Stimulated activated CD4-positive, alpha-beta T cell treated with anti-CD3 and anti-CD28 coated beads, TNF-alpha, amount 100 ng/mL, for 1 hour (primary cell): ENCODE results near the gene FEM1A.
"Not testable (repeated sequence)": the region's sequence is repeated elsewhere in the genome, so short reads cannot be mapped to it uniquely, and the experiment has no call there.

ENCODE experiments used
- DNase-seq, 3 donors: peaks; one replicate each; pipeline ENCODE4 v3.0.0-alpha.2; 2020; ENCODE audit warnings: low read depth in 3 of 3, low spot score in 1 of 3

FEM1A gene

DNA sequence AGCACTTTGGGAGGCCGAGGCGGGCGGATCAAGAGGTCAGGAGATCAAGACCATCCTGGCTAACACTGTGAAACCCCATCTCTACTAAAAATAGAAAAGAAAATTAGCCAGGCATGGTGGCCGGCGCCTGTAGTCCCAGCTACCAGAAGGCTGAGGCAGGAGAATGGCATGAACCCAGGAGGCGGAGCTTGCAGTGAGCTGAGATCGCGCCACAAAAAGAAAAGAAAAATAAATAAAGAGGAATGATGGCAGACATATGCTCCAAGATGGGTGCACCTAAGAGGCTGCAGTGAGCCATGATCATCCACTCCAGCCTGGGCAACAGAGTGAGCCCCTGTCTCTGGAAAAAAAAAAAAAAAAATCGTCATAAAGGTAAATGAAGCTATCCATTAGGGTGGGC is 54.4 kb downstream of the FEM1A start:
- not testable (repeated sequence) for DNase-seq

DNA sequence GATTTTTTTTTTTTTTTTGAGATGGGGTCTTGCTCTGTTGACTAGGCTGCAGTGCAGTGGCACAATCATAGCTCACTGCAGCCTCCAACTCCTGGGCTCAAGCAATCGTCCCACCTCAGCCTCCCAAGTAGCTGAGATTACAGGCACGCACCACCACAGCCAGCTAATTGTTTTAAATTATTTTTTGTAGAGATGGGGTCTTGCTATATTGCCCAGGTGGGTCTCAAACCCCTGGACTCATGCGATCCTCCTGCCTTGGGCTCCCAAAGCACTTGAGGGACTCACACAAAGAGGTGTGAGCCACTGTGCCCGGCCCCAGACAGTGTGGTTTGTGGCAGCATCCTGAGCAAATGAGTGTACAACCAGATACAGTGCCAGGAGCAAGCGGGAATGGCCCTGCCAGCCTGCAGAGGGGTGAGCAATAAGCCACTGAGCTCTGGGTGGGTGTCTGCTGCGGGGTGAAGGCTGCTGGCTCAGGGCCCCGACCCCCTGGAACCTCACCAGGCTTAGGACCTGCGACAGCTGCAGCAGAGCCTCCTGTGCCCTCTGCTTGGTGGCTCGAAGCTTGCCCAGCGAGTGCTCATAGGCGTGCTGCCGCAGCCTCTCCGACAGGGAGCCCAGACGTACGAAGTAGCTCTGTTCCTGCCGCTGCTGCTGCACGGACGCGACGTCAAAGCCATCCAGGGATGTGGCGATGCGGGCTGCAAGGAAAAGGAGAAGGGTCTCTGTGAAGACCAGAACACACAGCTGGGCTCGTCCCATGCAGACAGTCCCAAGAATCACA is 55.8 kb downstream of the FEM1A start:
- DNase-seq: no peak

DNA sequence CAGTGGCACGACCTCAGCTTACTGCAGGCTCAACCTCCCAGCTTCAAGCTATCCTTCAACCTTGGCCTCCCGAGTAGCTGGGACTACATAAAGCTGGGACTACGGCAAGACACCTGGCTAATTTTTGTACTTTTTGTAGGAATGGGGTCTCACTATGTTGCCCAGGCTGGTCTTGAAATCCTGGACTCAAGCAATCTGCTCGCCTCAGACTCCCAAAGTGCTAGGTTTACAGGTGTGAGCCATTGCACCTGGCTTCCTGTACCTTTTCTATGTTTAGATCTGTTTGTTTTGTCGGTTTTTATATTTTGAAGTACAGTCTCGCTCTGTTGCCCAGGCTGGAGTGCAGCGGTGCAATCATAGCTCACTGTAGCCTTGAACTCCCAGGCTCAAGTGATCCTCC is 57.5 kb downstream of the FEM1A start:
- no peak for DNase-seq
